CD4-positive, alpha-beta T cell treated with Interleukin-17A for 4 hours (primary cell): ENCODE results near the gene SYNGR2.

Source experiments
- DNase-seq: peaks from one replicate; pipeline ENCODE4 v3.0.0-alpha.2; 2020; ENCODE audit warnings: mixed read lengths

Gene SYNGR2, protein sequence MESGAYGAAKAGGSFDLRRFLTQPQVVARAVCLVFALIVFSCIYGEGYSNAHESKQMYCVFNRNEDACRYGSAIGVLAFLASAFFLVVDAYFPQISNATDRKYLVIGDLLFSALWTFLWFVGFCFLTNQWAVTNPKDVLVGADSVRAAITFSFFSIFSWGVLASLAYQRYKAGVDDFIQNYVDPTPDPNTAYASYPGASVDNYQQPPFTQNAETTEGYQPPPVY

DNA sequence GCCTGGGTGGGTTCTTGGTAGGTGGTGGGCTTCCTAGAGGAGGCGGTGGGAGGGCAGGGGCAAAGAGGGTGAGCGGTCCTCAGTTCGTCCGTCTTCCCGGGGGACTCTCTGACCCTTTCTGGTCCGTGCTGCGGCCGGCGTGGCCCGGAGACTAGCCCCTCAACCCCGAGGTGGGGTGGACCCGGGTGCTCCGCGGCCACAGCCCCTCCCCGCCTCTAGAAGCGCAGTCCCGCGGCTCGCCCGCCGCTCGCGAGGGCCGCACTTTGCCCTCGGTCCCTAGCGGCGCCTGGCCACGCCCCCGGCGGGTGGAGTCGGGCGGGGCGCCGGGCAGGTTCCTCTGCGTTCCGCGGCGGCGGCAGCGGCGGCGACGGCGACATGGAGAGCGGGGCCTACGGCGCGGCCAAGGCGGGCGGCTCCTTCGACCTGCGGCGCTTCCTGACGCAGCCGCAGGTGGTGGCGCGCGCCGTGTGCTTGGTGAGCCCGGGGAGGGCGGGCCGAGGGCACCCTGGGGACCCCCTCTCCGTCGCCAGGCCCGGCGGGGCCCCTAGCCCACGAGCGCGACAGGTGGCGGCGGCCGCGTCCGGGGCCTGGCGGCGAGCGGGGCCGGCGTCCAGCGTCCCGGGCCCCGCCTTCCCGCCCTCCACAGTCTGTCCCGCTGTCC, at the start of gene SYNGR2:
SYNGR2 (plus strand) TSS at position 340 of the 661 bp plus-strand sequence; CDS start at position 376, 36 bp downstream.
- DNase-seq, result peak; percentile 93

DNA sequence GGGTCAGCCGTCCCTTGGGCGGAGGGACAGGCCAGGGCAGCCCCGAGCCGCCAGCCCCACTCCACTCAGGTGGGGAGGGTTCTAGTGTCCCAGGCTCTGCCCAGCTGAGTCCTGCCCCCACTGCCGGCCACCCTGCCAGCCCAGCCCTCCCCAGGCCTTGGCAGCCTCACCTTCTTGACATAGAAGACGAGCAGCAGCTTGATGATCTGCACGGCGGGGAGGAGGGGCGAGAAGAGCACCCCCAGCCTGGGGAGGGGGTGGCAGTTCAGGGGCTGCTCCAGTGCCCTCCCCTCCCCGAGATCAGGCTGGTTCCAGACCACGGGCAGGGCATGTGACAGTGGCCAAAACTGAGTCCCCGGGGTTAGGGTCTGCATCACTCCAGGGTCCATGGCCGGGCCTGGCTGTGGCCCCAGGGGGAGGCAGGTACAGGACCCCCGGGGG, 49.6 kb upstream of the SYNGR2 start:
- DNase-seq, result peak; percentile 2

DNA sequence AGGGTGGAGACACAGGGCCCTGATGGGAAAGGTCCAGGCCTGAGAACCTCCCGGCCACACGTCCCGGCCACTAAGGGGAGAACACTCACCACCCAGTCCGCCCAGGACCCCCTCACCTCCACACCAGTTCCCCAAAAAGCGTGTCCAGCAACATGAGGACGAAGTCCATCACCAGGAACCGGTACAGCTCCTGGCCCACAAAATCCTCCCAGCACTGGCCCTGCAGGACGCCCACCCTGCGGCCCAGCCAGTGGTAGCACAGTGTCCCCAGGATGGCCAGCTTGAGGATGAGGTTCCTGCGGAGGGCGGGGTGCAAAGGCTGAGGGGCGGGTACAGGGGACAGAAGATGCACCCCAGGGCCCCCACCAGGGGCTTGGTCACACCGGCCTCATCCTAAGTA, 47.8 kb upstream of the SYNGR2 start:
- DNase-seq, result no peak

DNA sequence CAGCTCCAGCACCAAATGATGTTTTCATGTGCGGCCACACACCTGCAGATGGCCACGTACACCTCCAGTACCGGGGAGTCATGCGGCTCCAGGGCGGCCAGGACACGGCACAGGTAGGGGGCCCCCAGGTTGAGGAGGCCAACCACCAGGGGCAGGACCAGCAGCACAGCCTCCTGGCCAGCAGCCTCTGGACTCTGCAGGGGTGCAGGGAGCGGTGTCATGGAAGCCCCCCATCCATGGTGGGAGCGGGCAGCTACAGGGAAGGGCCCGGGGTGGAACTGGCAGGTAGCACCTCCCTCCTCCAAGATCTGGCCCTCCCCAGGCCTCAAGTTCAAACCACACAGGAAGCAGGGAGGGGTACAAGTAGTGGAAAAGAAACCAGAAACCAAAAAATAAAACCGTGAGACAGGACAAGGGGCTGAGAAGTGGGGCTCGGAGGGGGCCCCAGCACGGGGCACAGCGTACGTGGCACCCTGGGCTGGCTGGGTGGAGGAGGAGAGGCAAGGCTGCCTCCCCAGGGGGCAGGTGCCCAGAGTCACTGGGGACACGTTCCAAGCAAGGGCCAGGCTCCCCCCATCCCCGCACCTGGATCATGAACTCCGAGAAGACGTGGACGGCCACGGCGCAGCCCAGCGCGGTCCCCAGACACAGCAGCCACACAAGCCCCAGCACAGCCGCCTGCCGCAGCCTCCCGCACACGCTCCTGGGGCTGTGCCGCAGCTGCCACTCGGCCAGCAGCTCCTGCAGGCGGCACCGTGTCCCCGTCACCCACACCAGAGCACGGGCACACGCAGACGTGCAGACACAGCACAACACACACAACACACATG, 47.2 kb upstream of the SYNGR2 start:
- DNase-seq, result peak; percentile 75

DNA sequence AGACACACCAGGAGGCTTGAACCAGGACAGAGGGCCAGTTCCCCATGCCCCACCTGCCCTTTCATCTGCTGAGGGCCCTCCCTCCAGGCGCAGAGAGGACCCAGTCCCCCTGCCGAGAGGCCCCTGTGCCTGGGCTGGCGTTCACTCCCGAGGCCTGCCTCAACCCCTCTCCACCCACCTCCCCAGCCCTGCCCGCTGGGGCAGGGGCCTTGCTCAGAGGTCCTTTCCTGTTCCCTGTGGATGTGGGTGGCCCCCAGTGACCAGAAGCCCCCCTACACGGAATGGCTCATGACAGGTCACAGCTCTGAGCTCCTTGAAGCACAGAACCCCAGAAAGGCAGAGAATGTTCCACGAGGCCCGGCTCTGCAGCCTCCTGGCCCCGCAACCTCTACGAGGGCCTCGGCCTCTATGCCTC, 46.6 kb upstream of the SYNGR2 start:
- no peak for DNase-seq

DNA sequence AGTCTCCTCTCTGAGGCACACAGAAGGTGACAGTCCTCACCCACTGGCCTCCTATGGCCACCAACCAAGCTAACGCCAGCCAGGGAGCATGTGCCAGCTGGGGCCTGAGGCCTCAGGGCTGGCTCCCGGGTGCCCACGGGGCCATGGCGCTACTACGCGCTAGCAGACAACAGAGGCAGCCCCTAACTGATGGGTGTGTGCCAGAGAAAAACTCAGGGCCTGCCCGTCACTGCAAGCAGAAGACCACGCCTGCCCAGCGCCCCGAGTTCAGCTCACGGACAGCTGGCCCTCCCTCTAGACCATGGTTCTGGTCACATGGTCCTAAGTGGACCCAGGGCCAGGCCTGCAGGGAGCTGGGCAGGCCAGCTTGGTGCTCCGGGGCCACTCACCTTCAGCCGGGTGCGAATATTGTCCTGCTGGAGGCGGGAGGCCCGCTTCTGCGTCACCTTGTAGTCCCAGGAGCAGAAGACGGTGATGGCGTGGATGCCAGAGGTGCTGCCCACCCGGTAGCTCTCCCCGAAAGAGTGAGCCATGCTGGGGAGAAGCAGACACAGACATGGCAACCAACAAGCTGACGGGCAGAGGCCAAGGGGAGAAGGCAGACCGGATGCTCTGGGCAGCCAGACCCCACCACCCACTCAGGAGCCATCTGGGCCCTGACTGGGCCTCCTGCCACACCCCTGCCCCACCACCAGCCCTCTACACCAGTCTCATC, 46.0 kb upstream of the SYNGR2 start:
- peak; percentile 36 for DNase-seq

DNA sequence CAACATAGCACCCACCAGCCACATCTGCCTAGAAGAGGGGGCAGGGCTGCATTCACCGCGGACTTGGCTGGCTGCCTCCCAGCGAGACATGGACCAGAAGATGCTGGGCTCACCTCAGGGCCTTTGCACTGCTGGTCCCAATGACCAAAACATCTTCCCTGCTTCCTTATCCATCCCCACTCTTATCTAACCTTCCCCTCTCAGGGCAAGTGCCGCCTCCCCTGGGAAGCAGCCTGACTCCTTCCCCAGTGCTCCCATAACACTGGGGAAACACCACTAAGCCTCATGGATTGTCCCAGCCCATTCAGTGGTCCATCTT, 45.5 kb upstream of the SYNGR2 start:
- DNase-seq, result peak; percentile 38

DNA sequence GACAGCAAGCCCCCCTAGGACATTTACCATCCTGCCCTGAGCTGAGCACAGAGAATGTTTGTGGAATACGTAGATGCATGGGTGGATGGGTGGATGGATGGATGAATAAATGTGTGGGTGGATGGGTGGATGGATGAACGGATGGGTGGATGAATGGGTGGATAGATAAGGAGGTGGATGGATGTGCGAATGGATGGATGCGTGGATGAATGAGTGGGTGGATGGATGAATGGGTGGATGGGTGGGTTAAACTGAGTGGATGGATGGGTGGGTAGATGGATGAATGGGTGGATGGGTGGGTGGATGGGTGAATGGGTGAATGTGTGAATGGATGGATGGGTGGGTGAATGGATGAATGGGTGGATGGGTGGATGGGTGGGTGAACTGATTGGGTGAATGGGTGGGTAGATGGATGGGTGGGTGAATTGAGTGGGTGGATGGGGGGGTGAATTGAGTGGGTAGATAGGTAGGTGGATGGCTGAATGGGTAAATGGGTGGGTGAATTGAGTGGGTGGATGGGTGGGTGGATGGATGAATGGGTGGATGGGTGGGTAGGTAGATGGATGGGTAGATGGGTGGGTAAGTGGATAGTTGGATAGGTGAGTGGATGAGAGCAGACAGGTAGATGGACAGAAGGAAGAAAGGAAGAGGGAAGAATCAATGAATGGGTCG, 45.0 kb upstream of the SYNGR2 start:
- no peak for DNase-seq

DNA sequence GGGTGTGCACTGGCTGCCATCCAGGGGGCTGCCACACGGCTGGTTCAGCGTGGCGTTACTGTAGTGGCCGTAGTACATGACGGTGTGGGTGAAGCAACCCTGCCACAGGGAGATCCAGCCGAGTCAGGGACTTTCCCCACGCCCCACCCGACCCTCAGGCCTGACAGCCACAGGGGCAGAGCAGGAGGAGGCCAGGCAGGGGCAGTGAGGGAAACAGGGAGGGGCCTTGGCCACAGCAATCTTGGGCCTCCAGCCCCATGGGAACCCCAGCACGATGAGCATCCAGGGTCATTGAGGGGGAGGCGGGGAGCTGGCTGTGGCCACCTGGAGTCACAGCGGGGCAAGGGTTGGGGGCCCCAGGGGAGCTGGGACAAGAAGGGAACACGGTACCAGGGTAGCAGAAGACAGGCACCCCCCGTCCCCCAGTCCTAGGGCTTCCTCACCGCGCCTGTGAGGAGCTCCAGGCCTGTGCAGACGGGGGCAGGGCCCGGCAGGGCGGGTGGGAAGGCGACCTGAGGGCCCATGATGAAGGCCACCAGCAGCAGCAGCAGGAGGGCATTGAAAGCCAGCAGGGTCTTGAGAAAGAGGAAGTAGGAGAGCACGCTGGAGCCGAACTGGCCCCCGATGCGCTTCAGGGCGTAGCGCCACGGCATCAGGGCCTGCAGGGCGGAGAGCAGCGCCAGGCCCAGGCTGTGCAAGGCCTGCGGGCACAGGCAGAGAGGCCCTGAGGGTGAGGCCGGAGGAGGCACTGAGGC, 44.1 kb upstream of the SYNGR2 start:
- peak; percentile 41 for DNase-seq

DNA sequence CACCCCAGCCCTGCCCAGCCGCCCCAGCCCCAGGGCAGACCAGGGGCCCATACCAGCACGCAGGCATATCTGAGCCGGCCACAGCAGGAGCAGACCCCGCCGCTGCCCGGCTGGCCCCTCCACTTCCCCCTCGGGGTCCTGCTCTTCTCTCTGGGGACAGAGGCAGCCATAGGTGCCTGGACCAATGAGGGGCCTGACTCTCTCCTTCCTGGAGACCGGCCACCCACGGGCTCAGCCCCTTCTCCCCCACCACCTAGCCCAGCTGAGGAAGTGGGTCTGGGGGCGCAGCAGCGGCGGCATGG, 43.6 kb upstream of the SYNGR2 start:
- no peak for DNase-seq

DNA sequence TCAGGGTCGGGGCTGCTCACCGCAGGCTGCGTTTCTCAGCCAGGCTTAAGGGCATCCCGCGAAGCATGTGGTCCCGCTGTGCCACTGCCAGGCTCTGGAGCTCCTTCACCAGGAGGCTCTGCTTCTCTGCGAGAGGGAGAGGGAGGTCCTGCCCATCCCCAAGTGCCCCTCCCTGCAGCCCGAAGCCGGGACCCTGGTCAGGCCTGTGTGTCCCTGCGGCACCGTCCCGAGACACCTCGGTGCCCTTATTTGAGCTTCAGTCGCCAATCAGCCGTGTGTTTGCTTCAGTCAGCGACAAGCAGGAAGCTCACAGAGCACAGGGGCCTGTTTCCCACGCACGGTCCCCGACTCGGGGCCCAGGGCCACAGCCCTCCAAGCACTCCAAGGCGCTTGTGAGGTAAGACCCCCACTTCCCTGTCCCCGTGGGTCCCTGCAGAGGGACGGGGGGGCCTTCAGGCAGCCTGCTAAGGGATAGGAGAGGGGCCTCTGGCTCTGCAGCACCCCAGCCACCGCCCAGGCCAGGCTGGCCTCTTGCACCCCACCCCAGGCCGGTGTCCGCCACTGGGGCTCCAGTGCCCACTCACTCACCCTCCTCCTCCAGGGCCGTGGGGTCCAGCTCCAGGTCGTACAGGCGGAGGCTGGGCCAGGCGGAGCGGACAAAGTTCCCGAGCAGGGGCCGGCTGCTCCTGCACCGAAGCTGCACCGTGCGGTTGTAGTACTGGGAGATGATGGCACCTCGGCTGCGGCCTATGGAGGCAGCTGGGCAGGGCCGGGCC, 43.1 kb upstream of the SYNGR2 start:
- peak; percentile 71 for DNase-seq

DNA sequence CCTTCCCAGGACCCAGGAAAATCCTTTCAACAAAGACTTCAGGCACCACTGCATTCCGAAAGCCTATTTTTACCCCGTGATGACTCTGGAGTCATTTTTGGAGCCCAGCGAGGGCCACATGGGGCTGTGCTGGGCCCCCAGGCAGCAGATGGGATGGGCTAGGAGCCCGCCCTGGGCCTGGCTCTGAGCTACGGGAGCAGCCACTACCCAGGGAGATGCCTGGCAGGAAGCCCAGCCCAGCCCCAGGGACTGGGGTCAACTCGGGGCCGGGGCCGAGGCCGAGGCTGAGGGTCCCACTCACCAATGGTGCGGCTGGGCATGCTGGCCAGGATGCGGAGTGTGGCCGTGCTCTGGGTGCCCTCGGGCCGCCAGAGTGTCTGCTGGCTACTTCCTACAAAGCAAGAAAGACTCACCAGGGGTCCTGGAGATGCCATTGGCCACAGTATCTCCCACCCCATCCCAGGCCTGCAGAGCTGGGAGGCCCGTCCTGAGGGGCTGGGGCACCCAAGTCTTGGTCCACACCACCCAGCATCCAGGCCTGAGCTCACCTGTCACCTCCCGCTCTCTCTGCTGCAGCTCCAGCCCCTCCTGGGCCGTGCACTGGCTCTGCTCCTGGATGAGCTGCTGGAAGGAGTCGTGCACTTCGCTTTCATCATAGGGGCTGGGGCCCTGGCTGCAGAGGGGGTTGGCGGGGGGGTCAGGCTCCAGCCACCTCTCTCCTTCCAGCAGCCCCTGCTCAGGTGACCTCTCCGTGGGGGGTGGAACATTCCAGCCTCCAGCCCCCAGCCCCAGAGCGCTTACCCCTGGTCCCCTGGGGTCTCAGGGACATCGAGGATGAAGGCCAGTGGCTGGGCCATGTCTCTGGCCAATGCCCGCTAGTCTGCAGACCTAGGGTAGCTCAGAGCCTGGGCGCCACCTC, 42.1 kb upstream of the SYNGR2 start:
- DNase-seq, result no peak

DNA sequence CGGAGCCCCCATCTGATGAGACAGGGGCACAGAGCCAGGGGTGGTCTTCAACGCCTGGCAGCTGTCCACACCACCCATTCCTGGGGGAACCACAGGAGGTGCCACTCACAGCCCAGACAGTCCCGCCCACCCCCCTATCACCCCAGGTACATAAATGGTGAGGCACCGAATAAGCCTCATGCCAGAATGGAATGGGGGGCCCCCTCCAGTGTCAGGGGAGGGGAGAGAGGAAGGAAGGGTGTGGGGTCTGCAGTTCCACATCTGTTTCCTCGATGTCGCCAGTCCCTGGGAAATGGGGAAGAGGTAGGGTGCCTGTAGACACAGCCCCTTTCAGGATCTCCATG, 41.5 kb upstream of the SYNGR2 start:
- no peak for DNase-seq

DNA sequence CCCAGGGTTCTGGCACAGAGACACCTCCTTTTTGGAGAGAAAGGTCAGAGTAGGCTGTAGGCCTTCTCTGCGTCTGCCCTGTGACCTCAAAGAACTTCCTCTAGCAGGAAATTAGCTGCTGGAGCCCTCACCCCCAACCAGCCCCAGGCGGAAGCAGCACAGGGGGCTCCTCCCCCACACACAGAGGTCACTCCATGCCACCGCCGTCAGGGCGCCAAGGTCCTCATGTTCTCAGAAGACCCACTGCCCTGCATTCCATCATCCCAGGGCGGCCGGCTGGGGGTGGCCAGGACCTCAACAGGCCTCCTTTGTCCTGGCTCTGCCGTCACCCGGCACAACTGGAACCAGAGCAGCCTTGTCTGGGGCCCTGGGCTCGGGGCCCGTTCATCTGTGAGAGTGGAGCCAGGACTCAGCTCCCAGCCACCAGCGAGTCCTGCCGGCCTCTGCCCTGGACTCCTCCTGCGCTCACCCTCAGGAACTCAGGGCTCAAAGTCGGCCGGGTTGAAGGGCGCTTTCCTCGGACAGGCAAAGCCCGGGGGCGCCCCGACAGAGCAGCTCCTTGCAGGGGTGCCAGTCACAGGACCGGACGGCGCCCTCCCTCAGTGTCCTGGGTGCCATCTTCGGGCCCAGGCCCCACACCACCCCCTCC, 41.0 kb upstream of the SYNGR2 start:
- DNase-seq, result peak; percentile 78

DNA sequence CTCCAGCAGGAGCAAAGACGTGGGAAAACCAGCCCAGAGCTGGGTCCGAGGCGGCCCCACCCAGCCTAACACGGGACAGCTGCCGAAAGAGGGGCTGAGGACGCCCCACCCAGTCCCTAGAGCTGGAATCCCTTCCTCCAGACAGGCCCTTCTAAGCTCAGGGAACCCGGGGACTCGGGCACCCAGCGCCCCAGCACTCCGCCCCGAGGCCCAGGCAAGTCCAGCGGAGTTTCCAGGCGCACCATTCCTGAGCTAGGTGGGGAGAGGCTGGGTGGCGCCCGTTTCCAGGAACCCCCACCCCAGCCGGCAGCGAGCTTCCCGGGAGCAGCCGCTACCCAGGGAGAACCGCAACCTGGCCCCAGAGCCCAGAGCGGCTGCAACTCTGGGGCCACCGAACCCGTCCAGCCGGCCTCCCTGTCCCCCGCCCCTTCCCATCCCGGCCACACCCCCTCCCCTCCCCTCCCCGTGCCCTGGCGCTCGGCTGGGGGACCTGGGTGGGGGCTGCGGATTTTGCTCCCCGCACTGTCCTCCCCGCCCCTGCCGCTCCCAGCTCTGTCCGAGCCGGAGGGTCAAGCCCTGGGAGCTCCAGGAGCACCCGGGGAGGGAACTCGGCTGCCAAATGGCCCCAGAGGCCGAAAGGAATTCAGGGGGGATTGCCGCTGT, 40.4 kb upstream of the SYNGR2 start:
- DNase-seq, result peak; percentile 43

DNA sequence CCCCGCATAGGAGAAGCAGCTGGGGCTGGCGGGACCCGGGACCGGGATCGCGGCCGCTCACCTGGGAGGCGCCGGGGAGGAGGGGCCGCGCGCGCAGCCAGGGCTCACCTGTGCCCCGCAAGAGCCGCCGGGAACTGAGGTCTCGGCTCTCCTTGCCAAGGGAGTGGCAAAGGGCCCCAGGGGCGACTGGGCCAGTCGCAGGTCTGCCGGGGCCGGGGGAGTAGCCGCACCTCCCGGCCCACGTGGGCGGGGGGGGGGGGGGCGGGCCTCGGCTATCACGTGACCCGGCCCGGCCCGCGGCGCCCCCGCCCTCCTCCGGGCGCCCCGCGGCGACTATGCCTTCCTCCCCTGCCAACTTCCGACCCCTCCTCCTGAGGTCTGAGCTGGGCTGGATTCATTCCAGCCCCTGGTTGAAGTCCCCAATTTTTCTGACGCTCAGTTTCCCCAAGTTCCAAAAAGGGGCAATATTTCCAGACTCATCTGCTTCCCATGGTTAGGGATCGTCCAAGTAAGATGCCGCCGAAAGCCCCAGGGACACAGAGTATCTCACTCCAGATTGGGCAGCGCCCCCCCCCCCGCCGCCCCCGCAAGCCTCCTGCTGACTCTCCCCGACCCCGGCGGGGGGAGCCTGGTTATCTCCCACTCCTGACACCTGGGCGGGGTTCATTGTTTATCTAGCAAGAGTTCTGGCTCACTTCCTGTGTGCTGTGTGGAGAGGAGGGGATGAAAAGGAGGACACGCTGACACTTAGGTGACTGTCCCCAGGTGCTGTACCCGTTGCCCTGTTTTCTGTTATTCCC, 39.6 kb upstream of the SYNGR2 start, which contains the start of gene TMC6:
TMC6 (minus strand) TSS at position 205 of the 800 bp plus-strand sequence. CDS start 1,923 bp downstream, outside the sequence.
- DNase-seq, result peak; percentile 87

DNA sequence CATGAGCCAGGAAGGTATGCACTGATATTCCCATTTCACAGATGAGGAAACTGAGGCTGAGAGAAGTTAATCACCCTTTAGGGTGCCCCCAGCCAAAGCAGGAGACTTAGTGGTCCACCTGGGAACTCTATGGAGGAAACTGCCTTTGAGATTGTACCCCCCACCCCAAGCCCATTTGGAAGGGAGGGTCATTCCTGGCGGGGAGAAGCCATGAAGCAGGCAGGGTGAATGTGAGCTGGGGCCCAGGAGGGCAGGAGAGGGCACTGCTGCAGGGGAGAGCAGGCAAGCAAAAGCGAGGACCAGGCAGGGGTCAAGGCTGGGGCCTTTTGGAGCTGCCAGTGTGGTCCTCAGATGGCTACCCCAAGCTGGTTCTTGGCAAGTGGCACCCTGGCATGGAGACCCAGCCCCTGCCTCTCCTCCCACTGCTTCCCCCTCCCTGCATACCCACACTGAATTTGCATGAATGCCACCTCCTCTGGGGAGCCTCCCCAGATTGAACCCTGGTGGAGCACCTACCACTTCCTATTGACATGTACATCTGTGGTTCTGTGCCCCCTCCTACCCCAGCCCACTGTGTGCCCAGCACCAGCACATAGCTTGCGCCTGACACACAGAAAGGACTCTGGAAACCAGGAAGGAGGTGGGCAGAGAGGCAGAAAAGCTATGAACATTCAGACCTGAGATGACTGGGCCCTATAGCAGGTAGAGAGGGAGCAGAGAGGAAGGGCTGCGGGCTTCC, 38.9 kb upstream of the SYNGR2 start:
- peak; percentile 70 for DNase-seq
